SW 1271 (cell line): Measurements from ENCODE around the gene AKT1.

ENCODE experiments used
- DNase-seq, 2 experiments: peaks; one replicate each; lab custom pipeline; 2025; lab: John Stamatoyannopoulos, UW

AKT1 gene

GRCh38 chr14:104786091-104786586, 9.4 kb downstream of the AKT1 start:
- no peak for DNase-seq

- no peak for DNase-seq
These were observed 9.9 kb downstream of the AKT1 start for GRCh38 chr14:104785708-104786080.

- no peak for DNase-seq
These were observed 10.5 kb downstream of the AKT1 start for GRCh38 chr14:104784846-104785707.

GRCh38 chr14:104784218-104784568, 11.4 kb downstream of the AKT1 start:
- DNase-seq: no peak

GRCh38 chr14:104783484-104784217, 11.9 kb downstream of the AKT1 start:
- DNase-seq: no peak

- no peak for DNase-seq
These were observed 12.8 kb downstream of the AKT1 start for GRCh38 chr14:104782808-104783139.

GRCh38 chr14:104782086-104782807, 13.3 kb downstream of the AKT1 start:
- no peak for DNase-seq

- no peak for DNase-seq
These were observed 14.1 kb downstream of the AKT1 start for GRCh38 chr14:104781271-104782077.

- no peak for DNase-seq
These were observed 15.0 kb downstream of the AKT1 start for GRCh38 chr14:104780513-104781030.

GRCh38 chr14:104779776-104780512, 15.6 kb downstream of the AKT1 start:
- no peak for DNase-seq

GRCh38 chr14:104778694-104779331, 16.7 kb downstream of the AKT1 start:
- DNase-seq: no peak

GRCh38 chr14:104777808-104778249, 17.7 kb downstream of the AKT1 start:
- no peak for DNase-seq

GRCh38 chr14:104776961-104777807, 18.4 kb downstream of the AKT1 start:
- no peak for DNase-seq

- no peak for DNase-seq
These were observed 19.1 kb downstream of the AKT1 start for GRCh38 chr14:104776481-104776880.

- no peak for DNase-seq
These were observed 20.5 kb downstream of the AKT1 start for GRCh38 chr14:104775073-104775489.

GRCh38 chr14:104774453-104775072, 21.0 kb downstream of the AKT1 start:
- no peak for DNase-seq

- no peak for DNase-seq
These were observed 21.8 kb downstream of the AKT1 start for GRCh38 chr14:104773505-104774452.
